GM18505 (cell line): ENCODE measurements around the gene SYDE2.
A peak's percentile ranks its signal among the peaks of the same experiment; 100 is the strongest.
"Not testable (repeated sequence)": the region's sequence is repeated elsewhere in the genome, so short reads cannot be mapped to it uniquely, and the experiment has no call there.

Experiments
- ATAC-seq: cut with Tn5 transposase; IDR thresholded peaks from one replicate; pipeline ENCODE4 v1.9.1; 2021; ENCODE audit not compliant: unreplicated experiment
- POLR2A ChIP-seq: IDR thresholded peaks from 4 replicates; pipeline ENCODE4 v1.6.1; 2011; ENCODE audit warnings: borderline replicate concordance; ENCODE audit not compliant: insufficient read depth, insufficient read length; ENCODE audit errors: extremely low read depth

Gene SYDE2

GRCh38 chr1:85172684-85173337 is 28.0 kb downstream of the SYDE2 start:
- ATAC-seq, result no peak
- no peak for TF ChIP-seq POLR2A

DNA sequence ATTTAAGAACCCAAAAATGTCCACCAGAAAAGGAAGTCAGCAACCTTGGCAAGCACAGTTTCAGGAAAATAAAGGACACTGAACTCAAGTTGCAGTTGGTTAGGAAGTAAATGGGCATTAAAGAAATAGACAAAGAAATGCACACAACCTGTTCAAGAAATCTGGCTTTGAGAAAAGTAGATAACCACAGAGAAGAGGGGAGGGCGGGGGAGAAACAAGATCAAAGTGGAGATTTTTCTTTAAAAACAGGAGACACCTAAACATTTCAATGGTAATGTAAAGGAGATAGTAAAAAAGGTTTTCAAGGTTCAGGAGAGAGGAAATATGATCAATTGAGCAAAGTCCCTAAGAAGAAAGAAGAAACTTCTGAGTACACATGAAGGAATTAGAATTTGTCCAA is 29.1 kb downstream of the SYDE2 start:
- no peak for TF ChIP-seq POLR2A
- no peak for ATAC-seq

DNA sequence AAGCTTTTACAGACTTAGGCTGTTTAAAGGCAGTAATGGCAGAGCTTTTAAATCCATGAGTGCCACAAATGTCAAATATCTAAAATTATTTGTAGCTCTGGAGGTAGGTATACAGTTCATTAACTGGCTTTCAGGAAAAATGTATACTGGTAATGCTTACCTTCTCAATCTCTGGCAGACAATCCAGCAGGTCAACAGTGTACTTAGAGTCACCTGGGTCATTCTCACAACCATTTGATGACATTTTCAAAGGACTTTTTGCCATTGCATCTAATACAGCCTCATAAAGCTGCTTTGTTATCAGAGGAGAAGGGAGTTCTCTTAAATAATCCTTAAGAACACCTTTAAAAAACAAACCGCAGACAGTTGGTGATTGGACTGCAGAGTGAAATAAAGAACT is 31.9 kb downstream of the SYDE2 start:
- no peak for ATAC-seq

DNA sequence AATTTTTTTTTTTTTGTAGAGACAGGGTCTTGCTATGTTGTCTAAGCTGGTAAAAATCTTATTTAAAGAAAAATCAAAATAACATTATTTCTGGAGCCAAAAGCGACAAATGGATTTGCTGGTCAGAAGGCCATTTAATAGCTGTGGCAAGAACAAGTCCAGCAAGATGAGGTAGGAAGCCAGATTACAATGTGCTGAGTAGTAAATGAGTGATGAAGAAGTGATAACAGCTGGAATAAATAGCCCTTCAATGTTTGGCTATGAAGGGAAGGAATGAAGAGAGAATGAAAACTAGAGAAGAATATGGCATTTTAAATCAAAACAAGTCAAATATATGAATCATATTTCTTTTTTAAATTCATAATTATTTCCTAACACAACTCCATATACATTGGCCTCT is 34.5 kb downstream of the SYDE2 start:
- no peak for TF ChIP-seq POLR2A
- ATAC-seq, result no peak

More for the DNA sequence above, 31.9 kb downstream of the SYDE2 start:
- TF ChIP-seq POLR2A, result no peak

DNA sequence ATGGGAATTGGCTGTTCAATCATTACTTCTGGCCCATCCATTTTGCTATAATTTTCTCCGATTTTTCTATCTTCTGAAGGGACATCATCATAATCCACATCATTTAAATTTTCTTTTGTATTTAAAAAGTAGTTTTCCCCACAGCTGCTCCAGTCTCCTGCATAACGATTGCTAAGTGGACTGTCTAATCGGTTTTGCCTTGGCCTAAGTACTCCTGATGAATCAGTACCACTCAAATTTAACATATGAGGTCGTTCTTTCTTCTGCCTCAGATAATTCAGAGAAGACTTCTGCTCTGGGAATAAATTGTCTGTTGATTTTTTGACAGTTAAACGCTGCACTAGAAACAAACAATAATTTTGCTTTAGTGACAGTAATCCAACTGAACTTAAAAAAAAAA is 41.9 kb downstream of the SYDE2 start:
- no peak for ATAC-seq
- TF ChIP-seq POLR2A, result no peak

- TF ChIP-seq POLR2A, result no peak
- ATAC-seq, result no peak
Observed at GRCh38 chr1:85157436-85157835, 43.4 kb downstream of the SYDE2 start.

DNA sequence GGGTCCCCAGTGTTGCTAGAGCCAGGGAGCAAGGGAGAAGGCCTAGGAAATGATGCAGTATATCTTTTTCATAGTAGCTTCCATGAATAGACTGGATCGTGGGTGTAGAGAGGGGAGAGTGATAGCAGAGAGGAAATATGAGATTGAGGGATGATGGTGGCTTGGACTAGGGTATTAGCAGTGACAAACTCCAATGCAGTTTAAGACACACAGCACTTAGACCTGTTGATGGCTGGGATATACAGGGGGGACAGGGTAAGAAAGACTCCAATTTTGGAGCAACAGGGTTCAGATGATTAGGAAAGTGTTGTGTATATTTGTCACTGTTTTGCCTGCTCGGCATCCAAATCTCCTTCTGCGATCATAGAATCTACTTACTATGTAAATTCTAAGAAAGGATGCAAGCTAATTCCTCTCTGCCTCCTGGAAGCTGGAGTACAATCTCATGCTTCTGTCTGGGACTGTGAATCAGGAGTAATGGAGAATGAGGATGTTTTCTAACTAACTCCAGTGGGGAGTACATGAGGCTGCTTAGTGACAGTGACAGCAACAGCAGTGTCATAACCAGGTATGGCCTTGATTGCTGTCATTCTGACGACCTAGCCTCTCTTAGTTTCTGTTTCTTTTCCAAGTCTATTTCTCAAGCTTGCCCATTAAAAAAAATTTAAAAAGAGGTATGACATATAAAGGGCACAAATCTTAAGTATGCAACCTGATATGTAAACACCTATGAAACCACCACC is 47.5 kb downstream of the SYDE2 start:
- ATAC-seq, result peak; percentile 52
- TF ChIP-seq POLR2A, result no peak

GRCh38 chr1:85151446-85151845 is 49.4 kb downstream of the SYDE2 start:
- no peak for ATAC-seq
- no peak for TF ChIP-seq POLR2A

- TF ChIP-seq POLR2A, result no peak
- ATAC-seq, result no peak
Observed at GRCh38 chr1:85149805-85150204, 51.0 kb downstream of the SYDE2 start.

GRCh38 chr1:85148524-85149250 is 52.1 kb downstream of the SYDE2 start:
- no peak for TF ChIP-seq POLR2A
- ATAC-seq, result peak; percentile 95

DNA sequence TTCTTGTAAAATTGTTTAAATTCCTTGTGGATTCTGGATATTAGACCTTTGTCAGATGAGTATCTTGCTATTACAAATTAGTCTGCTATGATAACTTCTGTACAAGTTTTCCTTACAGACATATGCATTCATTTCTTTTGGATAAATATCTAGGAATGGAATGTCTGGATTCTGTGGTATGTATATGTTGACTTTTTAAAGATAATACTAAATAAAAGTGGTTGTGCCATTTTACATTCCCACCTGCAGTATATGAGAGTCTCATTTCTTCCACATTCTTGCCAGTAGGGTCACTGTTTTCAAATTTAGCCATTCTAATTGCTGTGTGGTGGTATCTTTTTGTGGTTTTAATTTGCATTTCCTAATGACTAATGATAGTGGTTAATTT is 53.9 kb downstream of the SYDE2 start:
- TF ChIP-seq POLR2A, result no peak
- ATAC-seq, result no peak

DNA sequence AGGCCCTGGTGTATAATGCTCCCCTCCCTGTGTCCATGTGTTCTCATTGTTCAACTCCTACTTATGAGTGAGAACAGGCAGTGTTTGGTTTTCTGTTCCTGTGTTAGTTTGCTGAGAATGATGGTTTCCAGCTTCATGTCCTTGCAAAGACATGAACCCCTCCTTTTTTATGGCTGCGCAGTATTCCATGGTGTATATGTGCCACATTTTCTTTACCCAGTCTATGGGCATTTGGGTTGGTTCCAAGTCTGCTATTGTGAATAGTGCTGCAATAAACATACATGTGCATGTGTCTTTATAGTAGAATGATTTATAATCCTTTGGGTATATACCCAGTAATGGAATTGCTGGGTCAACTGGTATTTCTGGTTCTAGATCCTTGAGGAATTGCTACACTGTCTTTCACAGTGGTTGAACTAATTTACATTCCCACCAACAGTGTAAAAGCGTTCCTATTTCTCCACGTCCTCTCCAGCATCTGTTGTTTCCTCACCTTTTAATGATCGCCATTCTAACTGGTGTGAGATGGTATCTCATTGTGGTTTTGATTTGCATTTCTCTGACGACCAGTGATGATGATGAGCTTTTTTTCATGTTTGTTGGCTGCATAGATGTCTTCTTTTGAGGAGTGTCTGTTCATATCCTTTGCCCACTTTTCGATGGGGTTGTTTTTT is 54.4 kb downstream of the SYDE2 start:
- not testable (repeated sequence) for ATAC-seq

DNA sequence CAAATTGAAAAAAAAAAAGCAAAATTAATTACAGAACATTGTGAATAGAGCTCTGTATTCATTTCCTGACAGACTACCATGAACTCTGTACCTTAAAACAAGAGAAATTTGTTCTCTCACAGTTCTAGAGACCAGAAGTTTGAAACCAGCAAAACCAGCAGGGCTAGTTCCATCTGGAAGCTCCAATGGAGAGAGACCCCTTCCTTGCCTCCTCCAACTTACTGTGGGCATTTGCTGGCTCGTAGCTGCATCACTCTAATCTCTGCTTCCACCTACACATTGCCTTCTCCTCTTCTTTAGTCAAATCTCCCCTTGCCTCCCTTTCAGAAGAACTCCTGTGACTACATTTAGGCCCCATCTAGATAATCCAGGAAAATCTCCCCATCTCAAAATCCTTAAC is 56.5 kb downstream of the SYDE2 start:
- ATAC-seq, result no peak
- TF ChIP-seq POLR2A, result no peak

GRCh38 chr1:85142753-85143152 is 58.1 kb downstream of the SYDE2 start:
- no peak for TF ChIP-seq POLR2A
- ATAC-seq, result no peak

DNA sequence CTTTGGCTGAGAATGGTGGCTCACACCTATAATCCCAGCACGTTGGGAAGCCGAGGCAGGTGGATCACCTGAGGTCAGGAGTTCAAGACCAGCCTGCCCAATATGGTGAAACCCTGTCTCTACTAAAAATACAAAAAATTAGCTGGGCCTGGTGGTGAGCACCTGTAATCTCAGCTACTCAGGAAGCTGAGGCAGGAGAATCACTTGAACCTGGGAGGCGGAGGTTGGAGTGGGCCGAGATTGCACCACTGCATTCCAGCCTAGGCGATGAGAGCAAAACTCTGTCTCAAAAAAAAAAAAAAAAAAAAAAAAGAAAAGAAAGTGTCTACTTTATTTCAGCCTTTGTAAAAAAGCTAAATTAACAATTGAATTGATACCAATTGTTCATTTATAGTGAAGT is 62.4 kb downstream of the SYDE2 start:
- ATAC-seq, result not testable (repeated sequence)
